ENCODE data around the gene ARHGAP31.

GRCh38 chr3:119436977-119437376, 142.8 kb downstream of the ARHGAP31 start:
- TF ChIP-seq CTCF (IDR thresholded peaks at IDR 0.05) (no peak), POLR2A (IDR thresholded peaks at IDR 0.05) (no peak)
